Measurements from ENCODE around the gene PHACTR1.
"Not testable (repeated sequence)": the region's sequence is repeated elsewhere in the genome, so short reads cannot be mapped to it uniquely, and the experiment has no call there.

The PHACTR1 gene

GRCh38 chr6:13307508-13307995 is 591.0 kb downstream of the PHACTR1 start:
- no peak for TF ChIP-seq CTCF (IDR thresholded peaks at IDR 0.05; ENCODE audit: control insufficient read depth, extremely low read depth, insufficient read depth)
- DNase-seq (ENCODE audit: low read depth), result no peak
- H3K4me3 ChIP-seq (ENCODE audit: low read depth, low read length), result no peak overlapping the region

- no peak overlapping the region for H3K4me3 ChIP-seq (ENCODE audit: low read depth, low read length)
- DNase-seq (ENCODE audit: low read depth), result no peak
- no peak for TF ChIP-seq CTCF (IDR thresholded peaks at IDR 0.05; ENCODE audit: control insufficient read depth, extremely low read depth, insufficient read depth)
These were observed 591.8 kb downstream of the PHACTR1 start for GRCh38 chr6:13308332-13308731.

GRCh38 chr6:13311155-13311554 is 594.6 kb downstream of the PHACTR1 start:
- no peak for TF ChIP-seq CTCF (IDR thresholded peaks at IDR 0.05; ENCODE audit: control insufficient read depth, extremely low read depth, insufficient read depth)
- DNase-seq (ENCODE audit: low read depth), result no peak
- H3K4me3 ChIP-seq (ENCODE audit: low read depth, low read length), result no peak overlapping the region

- no peak for DNase-seq (ENCODE audit: low read depth)
- H3K4me3 ChIP-seq (ENCODE audit: low read depth, low read length), result no peak overlapping the region
- no peak for TF ChIP-seq CTCF (IDR thresholded peaks at IDR 0.05; ENCODE audit: control insufficient read depth, extremely low read depth, insufficient read depth)
These were observed 598.2 kb downstream of the PHACTR1 start for GRCh38 chr6:13314806-13315205.

GRCh38 chr6:13315896-13316295 is 599.3 kb downstream of the PHACTR1 start:
- TF ChIP-seq CTCF (IDR thresholded peaks at IDR 0.05; ENCODE audit: control insufficient read depth, extremely low read depth, insufficient read depth), result no peak
- DNase-seq (ENCODE audit: low read depth), result no peak
- H3K4me3 ChIP-seq (ENCODE audit: low read depth, low read length), result no peak overlapping the region

- H3K4me3 ChIP-seq (ENCODE audit: low read depth, low read length), result no peak overlapping the region
- DNase-seq (ENCODE audit: low read depth), result no peak
- TF ChIP-seq CTCF (IDR thresholded peaks at IDR 0.05; ENCODE audit: control insufficient read depth, extremely low read depth, insufficient read depth), result no peak
These were observed 602.3 kb downstream of the PHACTR1 start for GRCh38 chr6:13318821-13319220.

GRCh38 chr6:13319891-13320564 is 603.5 kb downstream of the PHACTR1 start:
- no peak for TF ChIP-seq CTCF (IDR thresholded peaks at IDR 0.05; ENCODE audit: control insufficient read depth, extremely low read depth, insufficient read depth)

GRCh38 chr6:13326031-13326586 is 609.5 kb downstream of the PHACTR1 start:
- not testable (repeated sequence) for H3K4me3 ChIP-seq (ENCODE audit: low read depth, low read length); DNase-seq (ENCODE audit: low read depth)

More at GRCh38 chr6:13319891-13320564, 603.5 kb downstream of the PHACTR1 start:
- DNase-seq (ENCODE audit: low read depth), result no peak
- H3K4me3 ChIP-seq (ENCODE audit: low read depth, low read length), result no peak overlapping the region

All from LNCaP clone FGC (cell line).